NCI-H1436 (cell line): ENCODE results near the gene GLIS1.

Source experiments
- DNase-seq: peaks from one replicate; lab custom pipeline; 2025; lab: John Stamatoyannopoulos, UW

Gene GLIS1

DNA sequence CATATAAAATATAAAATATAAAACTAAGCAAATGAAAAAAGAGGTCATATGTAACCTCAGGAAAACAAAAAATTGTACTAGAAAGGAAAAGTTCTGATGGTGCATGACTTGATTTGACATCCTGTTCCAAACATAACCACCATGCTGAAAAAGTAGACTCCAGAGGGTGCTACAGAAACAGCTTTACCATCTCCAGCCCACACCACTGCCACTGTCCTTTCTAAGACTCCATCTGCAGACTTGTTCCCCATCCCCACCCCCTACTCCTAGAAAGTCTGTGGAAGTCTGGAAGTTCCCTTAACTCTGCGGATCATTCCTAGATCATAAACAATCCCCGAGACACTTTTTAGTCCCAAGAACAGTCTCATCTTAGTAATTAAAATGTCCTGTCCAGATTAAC, 20.5 kb downstream of the GLIS1 start:
- DNase-seq, result no peak

DNA sequence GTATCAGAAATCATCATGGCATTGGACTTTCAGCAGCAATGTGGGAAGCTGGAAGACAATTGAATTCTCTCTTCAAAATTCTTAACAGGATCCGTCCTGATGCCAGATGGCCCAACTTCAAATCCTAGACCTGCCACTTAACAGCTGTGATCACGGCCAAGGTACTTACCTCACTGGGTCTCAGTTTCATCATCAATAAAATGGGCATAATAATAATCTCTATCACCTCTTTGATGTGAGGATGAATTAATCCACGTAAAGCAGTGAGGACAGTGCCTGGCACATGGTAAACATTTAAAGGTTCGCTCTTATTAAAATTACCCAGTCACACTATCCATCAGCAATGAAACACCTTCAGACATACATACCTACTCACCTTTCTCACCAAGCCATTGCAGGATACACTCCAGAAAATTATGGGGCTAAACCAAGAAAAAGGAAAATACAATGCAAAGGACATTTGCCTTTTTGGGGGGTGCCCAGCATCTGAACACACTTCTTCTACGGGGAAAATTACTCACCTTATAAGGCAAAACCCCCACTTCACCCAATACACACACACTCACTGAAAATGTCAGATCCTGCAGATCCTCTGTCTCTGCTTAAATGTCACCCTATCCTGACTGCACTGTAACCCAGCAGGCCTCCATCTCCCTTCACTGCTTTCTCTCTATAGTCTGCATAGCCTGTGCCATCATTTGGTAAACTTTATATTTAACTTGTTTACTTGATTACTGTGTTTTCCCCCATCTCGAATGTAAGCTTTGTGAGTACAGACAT, 21.7 kb downstream of the GLIS1 start:
- DNase-seq, result no peak

DNA sequence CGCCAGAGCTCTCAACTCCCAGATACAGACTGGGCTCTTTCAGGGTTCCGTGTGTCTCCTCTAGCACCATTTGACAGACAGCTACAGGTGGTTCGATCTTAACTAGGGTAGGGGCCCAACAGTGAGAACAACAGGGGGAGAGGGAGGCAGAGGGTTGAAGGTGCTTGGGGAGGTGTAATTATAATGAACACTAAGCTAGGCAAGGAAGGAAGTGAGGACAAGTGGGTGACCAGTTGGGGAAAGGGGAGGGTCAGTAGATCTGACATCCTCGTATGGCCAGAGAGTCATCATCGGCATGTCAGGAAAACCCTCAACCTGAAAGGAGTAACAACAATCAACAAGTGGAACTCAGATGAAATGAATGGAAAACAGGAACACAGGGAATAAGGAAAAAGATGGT, 22.8 kb downstream of the GLIS1 start:
- DNase-seq, result no peak

DNA sequence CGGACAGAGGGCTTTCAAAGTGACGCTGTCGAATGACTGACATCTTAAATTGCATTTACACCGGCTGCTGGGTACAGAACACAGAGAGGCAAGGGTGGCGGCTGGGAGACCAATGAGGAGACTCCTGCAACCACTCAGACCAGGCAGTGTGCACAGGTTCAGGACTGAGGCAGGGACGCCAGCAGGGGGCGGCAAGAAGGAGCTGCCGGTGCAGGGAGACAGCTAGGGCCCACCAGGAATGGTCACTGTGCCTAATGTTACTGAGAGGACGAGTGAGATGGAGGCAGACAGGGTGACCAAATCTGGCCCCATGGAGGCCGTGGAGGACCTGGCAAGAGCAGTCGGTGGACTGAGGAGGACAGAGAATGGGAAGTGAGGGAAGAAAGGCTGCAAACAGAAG, 23.5 kb downstream of the GLIS1 start:
- DNase-seq, result no peak

DNA sequence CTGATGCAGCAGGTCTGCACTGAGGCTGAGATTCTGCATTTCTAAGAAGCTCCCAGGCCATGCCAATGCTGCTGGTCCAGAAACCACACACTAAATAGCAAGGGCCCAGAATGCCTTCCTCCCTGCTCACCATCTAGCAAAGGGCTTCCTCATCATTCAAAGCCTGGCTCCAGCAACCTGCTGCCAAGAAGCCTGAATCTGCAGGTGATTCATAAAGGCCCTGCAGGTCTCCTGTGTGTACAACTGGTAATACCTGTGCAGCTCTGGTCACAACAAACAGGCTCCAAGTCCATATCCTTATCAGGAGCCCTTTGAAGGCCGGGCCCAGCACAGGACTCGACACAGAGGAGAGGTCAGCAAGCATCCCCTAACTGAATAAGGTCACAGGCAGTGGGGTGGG, 26.7 kb downstream of the GLIS1 start:
- DNase-seq, result no peak

DNA sequence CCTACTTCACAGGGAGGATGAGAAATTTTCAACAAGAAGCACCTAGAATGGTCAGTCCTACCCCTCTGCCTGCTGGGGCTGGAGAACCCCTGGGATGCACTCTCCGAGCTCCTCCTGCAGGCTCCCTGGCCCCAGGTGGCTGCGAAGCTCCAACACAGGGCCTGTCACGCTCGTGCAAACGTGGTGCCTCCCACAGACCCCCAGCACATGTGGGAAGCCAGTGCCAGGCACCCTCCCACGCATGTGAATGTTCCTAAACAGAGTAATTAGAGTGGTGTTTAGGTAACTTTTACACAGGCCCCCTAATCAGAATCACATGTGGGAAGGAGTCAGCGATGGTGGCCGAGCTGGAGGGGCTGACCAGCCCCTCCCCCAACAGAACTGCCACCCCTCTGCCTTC, 28.4 kb downstream of the GLIS1 start:
- DNase-seq, result no peak

DNA sequence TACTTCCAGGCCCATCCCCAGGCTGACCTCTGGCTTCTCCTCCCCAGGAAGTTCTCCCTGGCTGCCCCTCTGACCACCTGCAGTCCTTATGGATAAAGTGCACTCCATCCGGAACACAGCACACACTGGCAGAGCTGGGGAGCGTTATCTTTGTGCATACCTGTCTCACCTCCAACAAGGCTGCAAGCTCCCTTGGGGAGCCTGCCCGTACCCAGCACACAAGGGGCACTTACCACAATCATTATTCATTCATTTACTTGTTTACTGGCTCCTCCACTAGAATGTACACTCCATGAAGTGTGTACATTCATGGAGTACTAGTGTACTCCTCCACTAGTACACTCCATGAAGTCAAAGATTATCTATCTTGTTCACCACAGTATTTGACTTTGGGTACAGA, 30.3 kb downstream of the GLIS1 start:
- peak; percentile 12 for DNase-seq

DNA sequence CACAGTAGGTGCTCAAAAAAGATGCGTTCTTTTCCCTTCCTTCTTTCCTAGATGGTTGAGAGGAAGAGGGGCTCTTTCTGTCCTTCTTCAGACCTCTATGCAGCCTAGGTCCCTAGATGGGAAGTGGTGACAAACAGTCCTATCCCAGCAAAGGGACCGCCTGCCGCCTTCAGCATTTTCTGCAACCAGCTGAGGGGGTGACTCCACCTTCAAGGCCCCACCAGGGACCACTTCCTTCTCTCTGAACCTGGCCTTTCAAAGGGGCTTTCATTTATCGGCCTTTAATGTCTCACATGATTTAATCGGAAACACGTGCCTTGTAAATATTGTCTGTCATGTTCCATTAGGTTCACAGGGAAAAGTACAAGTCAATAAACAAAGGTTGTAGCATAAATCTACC, 32.6 kb downstream of the GLIS1 start:
- no peak for DNase-seq

DNA sequence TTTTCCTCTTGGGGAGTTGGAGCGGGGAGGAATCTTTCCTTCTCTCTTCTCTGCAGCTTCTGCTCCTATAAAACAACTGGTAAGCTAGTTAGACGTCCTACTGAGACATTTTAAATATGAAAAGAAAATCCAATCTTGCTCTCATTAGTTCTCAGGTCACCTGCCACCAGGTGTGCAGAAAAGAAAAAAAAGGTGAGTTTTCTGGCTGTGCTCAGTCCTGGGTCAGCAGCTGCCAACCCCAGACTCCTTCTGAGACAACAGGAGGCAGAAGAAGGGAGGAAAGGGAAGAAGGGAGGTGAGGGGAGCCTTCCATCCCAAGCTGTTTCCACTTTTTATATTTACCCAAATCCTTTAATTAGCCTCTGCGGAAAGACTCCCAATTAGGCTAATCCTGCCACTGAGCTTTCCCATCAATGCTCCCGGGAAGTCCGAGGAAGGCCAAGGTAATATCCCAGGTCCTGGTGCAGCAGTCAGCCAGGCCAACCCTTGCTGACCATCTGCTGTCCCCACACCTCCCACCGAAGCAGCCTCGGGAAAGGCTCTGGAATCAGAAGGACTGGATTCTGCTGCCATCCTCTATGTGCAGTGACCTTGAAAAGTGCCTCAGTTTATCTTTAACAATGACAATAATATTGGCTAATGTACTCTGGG, 33.4 kb downstream of the GLIS1 start:
- no peak for DNase-seq

DNA sequence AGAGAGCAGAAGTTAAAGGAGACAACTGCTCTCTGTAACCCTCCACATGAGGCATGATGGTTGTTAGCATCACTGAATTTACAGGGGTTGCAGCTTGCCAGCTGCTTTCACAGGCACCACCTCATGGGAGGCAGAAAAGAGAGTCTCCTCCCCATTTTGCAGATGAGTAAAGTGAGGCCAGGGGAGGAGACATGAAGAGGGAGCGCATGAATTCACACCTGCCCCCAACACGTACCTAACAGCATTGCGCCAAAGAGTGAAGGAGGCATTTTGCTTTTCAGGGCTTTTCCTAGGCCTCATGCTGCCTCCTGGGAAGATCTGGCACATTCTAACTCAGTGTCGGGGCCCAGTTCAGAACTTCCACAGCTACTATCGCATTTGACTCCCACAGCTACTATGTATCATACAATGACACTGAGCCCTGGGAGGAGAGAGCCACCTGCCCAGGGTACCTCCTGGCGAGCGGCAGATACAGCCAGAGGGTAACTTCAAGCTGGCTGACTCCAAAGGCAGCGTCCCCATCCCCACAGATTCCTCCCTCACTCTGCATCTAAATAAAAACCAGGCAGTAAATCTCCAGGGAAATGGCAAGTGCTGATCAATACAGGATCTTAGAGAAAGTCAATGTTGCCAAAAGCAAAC, 34.0 kb downstream of the GLIS1 start:
- DNase-seq, result no peak

DNA sequence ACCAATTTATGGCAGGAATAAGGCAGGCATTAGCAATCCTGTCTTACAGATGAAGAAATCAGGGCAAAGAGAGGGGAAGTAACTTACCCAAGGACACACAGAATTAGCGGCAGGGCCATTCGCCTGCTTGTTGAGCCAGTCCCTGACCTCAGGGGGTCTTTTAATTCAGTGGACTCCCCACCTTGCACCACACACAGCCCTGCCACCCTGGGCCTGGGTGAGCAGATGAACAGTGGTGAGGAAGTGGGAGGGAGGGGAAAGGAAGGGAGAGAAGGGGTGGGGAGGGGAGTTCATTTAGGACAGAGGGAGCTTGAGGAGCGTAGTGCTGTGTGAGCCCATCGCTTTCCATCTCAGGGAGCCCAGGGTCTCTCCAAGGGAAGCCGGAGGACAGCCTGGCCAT, 34.7 kb downstream of the GLIS1 start:
- no peak for DNase-seq

DNA sequence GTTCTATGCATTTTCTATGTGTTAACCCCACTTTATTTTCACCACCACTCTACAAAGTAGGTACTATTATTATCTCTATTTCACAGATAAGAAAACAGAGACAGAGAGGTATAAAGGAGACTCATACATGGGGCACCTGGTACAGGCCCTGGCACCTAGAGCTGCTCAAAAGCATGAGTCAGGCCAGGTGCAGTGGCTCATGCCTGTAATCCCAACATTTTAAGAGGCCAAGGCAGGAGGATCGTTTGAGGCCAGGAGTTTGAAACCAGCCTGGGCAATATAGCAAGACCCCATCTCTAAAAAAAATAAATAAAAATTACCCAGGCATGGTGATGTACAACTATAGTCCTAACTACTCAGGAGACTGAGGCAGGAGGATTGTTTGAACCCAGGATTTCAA, 35.8 kb downstream of the GLIS1 start:
- DNase-seq, result no peak

DNA sequence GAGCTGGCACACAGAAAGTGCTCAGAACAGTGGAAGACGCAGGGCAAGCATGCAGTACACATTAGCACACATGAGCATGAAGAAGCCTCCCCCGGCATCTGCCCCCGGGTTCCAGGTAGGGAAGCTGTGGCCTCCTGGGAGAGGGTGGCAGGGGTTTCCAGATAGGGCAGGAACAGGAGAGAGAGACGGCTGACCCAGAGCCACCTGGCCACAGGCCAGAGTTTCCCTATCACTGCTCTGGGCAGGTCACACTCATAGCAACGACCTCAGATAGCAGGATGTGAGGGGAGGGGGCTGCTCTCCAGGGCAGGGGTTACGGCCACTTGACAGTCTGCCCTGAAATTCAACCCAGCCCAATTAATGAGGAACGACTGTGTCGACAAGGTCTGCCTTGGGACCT, 36.6 kb downstream of the GLIS1 start:
- DNase-seq, result no peak

DNA sequence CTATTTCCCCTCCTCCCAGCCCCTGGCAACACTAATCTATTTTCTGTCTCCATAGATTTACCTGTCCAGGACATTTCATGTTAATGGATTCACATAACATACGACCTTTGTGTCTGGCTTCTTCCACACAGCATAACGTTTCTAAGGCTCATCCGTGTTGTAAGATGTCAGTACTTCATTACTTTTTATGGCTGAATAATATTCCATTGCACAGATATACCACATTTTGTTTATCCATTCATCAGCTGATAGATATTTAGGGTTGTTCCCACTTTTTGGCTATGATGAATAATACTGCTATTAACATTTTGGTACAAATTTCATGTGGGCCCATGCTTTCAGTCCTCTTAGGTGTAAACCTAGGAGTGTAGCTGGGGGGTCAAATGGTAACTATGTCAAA, 38.2 kb downstream of the GLIS1 start:
- no peak for DNase-seq

DNA sequence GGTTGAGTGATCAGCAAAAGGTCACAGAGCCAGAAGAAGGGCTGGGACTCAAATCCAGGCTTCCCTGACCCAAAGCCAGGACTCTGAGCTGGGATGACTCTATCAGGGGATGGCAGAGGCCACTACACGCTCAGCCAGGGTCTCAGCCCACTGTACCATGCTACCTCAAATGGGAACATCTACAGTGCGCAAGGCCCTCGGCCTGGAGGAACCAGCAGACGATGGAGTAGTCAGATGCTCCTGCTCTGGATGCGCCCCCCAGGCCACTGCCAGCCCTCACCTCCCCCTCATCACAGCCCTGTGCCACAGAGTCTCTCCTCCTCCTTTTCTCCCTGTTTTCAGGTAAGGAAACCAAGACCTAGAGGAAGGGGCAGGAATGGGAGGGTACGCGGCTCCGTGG, 39.0 kb downstream of the GLIS1 start:
- DNase-seq, result no peak

DNA sequence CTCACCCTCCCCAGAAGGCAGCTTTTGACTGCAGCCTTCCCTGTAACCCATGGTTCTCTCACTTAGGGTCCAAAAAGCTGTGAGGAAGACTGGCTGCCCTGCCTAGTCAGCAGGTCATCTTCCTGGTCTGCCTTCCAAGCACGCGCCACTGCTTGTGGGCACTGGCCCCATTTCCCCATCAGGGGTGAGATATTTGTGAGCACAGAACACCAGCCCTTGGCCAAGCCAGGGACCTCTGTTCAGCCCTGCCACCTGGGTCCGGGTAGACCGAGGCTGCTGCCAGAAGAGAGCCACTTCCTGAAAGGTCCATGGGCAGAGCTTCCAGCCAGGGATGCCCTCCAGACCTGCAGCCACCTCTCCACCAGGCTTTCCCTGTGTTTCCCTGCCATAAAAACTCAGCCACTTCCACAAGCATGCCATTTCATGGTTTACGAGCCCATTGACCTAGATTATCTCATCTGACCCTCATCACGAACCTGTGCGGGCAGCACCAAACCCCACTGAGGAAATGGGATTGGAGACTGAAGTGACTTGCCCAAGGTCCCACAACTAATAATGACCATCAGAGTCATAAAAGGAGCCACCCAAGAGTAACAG, 40.5 kb downstream of the GLIS1 start:
- no peak for DNase-seq

DNA sequence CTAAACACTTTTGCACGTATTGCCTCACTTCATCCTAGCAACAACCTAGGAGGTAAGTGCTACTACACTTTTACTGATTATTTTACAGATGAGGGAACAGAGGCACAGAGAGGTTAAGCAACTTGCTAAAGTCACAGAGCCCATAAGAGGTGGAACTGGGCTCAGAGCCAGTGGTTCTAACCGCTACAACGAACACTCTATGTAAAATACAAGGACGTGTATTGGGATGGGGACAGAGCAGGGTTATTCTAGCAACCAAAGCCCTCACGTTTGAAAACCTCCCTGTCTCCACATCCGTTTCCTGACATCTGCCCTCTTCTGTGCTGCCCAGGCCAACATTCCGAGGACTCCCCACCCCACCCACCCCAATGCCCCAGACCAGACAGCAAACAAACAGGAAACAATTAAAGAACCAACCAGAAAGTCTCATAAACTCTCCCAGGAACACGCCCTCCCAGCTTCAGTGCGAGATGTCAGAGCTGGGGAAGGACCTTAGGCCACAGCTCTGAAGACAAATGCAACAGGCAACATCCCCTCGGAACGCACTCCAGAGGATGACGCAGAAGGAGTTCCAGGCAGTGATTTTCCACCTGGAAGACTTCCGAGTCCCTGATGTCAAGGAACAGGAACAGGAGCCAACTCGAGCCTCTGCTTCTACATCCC, 41.1 kb downstream of the GLIS1 start:
- no peak for DNase-seq

DNA sequence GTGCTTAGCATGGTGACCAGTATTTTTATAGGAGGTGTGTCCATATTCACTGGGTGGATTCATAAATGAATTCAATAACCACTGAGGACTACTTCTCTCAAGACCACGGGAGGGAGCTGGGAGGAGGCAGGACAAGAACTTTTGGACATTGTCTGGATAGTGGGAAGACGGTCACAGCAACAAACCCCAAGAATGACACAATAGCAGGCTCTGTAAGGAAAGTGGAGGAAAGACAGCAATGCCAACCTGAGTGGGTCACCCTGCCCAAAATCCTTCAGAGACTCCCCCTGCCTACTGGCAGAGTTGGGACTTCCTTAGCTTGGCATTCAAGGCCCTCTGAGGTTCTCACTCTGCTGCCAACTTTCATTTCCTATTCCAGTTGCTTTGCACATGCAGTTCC, 42.0 kb downstream of the GLIS1 start:
- no peak for DNase-seq

DNA sequence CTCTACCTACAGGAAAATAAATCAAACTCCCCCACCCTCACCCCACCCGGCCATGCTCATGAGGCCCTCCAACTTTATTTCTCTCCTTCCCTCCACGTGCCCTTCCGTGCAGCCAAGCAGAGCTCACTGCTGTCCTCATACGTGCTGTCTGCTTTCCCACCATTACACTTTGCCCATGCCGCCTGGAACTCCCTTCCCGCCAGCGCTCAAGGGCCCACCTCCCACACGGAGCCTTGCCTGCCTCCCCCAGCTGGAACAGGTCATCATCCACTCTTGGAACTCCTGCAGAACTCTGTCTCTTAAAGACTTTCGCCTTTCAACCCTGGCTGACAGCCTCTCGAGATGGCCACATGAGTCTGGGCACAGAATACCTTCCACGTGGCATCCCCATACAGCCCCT, 42.4 kb downstream of the GLIS1 start:
- no peak for DNase-seq

DNA sequence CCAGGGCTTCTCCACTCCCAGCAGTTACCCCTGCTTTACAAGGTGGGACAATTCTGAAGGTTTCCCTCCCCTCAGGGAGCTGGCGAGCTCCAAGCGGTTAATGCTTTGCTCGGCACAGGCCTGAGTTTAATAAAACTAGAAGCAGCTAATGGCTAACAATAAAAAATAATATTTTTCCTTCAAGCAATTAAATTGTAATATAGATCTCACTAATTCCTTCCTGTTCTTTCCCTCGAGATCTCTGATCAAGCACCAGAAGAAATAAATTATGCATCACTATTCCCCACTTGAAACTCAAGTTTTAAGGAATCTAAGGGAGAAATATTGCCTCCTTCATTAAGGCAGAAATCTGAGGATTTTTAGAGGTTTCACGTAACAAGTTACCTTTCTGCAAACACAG, 42.9 kb downstream of the GLIS1 start:
- no peak for DNase-seq

DNA sequence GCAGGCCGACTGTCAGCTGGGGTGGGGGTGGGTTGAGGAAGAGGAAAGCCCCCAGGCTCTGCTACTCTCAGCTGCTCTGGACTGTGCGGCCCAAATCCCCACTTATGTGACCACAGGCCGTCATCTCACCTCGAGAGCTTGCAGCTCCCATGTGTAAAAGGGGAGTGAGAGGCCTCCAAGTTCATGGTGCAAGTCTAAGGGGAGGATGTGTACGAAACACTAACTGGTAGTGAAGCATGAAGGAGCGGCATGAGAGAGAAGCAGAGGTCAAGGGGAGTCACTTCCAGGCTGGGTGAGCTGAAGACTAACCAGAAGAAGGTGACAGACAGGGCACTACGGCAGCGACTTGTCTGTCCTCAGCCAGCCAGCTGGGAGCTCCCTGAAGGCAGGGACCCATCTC, 43.8 kb downstream of the GLIS1 start:
- no peak for DNase-seq

DNA sequence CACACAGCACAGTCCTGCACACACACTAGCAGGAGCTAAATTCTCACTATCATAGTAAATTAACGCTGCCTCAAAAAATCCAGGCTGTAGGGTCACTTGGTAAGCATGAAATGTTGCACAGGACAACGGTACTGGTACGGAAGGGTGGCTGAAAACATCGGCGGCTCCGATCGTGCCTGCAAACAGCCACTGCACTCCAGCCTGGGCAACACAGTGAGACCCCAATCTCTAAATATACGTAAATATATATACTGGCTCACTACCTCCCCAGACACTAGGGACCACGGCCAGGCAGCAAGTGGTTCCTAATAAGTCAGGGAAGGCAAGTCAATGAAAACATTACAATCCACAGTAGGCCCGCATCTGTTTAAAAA, 44.3 kb downstream of the GLIS1 start:
- no peak for DNase-seq
